ENCODE measurements around the gene AGBL3. TPM values are rescaled to one million over a fixed set of nuclear protein-coding genes. Genes with fewer than 3 reads are reported as not detected.

AGBL3 gene
- total RNA-seq, 1 donor from 2014 or later = 0.58 TPM

DNA sequence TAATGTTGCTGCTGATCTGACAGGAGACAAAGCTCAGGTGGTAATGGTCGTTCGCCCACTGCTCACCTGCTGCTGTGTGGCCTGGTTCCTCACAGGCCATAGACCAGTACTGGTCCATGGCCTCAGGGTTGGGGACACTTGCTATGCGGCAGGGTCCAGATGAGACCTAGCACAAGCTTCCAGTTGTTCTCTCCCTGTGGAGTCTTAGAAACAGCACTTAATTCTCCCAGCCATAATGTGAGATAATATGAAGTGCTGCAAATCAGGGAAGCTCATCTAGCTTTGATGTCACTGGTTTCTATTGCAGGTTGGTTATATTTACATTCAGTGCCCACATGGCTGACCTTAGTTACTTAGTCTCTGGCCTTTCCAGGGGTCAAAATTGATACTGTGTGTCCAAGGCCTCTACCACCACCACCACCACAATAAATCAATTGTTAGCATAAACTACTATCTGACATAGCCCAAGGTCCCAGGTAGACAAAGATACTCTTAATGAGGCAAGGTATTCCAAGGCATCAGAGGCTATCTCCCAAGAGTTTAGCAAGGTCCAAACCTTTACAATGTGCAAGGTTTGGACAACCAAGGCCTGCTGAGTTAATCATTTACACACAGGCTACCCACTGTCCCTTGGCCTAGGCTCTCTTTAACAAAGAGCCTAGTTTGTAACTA lies 11.0 kb downstream of the AGBL3 start:
- no peak overlapping the region for H3K9ac ChIP-seq
- no peak overlapping the region for H3K4me3 Mint-ChIP-seq
- no peaks in the 10 kb centered on the region for H3K36me3 ChIP-seq
- no peaks in the 10 kb centered on the region for H3K9me3 ChIP-seq (ENCODE audit: low read depth)
- H3K4me1 ChIP-seq = no peaks in the 10 kb centered on the region
- H3K4me2 ChIP-seq = no peak overlapping the region
- no peak for DNase-seq (ENCODE audit: low spot score)
- no peaks in the 10 kb centered on the region for H3F3A ChIP-seq (ENCODE audit: low read depth)
- no peaks in the 10 kb centered on the region for H3K4me1 Mint-ChIP-seq
- no peaks in the 10 kb centered on the region for H4K20me1 ChIP-seq (ENCODE audit: low read depth)
- no peak overlapping the region for H3K27ac Mint-ChIP-seq
- no peaks in the 10 kb centered on the region for H3K27me3 Mint-ChIP-seq (ENCODE audit: insufficient read depth, low read depth)
- no peak for TF ChIP-seq EZH2 (IDR thresholded peaks at IDR 0.05)
- TF ChIP-seq EZH2phosphoT487 (IDR thresholded peaks at IDR 0.05) = no peak
- TF ChIP-seq, protein P1, sequence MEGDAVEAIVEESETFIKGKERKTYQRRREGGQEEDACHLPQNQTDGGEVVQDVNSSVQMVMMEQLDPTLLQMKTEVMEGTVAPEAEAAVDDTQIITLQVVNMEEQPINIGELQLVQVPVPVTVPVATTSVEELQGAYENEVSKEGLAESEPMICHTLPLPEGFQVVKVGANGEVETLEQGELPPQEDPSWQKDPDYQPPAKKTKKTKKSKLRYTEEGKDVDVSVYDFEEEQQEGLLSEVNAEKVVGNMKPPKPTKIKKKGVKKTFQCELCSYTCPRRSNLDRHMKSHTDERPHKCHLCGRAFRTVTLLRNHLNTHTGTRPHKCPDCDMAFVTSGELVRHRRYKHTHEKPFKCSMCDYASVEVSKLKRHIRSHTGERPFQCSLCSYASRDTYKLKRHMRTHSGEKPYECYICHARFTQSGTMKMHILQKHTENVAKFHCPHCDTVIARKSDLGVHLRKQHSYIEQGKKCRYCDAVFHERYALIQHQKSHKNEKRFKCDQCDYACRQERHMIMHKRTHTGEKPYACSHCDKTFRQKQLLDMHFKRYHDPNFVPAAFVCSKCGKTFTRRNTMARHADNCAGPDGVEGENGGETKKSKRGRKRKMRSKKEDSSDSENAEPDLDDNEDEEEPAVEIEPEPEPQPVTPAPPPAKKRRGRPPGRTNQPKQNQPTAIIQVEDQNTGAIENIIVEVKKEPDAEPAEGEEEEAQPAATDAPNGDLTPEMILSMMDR (IDR thresholded peaks at IDR 0.05) = no peak
- peaks cover 18% of the 10 kb centered on the region for H3K36me3 Mint-ChIP-seq
- no peaks in the 10 kb centered on the region for H3K79me2 ChIP-seq (ENCODE audit: low read depth)
- H3K9me3 Mint-ChIP-seq = no peaks in the 10 kb centered on the region
- H3K27me3 ChIP-seq = no peaks in the 10 kb centered on the region
- H3K27ac ChIP-seq = no peak overlapping the region
- no peak overlapping the region for H3K4me3 ChIP-seq
- no peak overlapping the region for H2AFZ ChIP-seq (replicated peaks)

DNA sequence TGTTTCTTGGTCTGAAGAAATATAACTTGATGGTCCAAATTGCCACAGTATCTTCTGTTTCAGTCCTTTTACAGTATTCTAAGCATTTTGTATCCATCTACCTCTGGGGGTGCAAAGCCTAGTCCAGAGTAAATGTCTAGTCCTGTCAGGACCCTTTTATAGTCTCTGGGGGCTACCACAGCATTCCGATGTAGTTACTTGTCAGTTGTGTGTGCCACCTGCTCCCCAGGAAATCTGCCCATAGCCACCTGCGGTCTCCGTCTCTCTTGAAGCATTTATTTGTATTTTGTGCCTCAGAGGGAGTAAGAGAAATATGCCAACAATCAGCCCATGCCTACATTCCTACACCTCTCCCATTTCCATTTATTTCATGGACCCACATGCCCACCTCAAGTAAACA lies 12.8 kb downstream of the AGBL3 start:
- no peaks in the 10 kb centered on the region for H3K27me3 Mint-ChIP-seq (ENCODE audit: insufficient read depth, low read depth)

DNA sequence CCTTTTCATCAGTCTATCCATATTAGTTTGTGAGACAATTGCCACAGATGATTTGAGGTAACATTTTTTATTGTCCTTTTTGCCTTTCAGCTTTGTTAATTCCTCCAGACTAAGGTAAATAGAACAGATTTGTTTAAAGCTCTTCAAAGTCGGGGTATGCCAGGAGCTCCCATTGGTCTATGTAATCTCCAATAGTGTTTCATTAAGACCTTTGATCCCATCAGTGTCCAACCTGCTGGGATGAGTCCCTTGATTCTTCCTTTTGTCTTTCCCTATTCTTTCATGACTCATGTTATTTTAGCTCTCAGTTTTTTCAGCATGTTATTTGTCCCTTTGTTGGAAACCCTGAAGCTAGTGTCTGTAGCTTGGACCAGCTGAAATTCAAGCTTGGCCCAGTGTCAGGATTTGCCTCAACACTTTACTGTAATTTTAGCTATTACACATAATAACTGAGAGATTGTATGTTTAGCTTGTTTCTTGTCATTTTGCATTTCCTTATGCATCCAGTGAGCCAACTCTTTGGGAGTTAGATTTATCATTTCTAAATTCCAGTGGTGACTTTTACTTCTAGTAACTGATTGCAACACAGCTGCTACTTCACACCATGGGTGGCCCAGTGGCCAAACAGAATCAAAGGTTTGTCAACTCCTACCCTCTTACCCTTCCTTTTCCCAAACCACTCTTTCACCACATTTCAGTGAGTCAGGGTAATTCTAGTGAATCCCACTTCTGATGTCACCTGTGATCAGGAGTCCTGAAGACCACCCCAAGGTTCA lies 15.3 kb downstream of the AGBL3 start:
- no peaks in the 10 kb centered on the region for H3K4me1 Mint-ChIP-seq
- peaks cover 7% of the 10 kb centered on the region for H3K36me3 Mint-ChIP-seq
- Histone ChIP-seq H4K20me1 (ENCODE audit: low read depth) (no peaks in the 10 kb centered on the region), H3F3A (ENCODE audit: low read depth) (no peaks in the 10 kb centered on the region), H3K9ac (no peak overlapping the region), H3K36me3 (no peaks in the 10 kb centered on the region), H3K27ac (no peak overlapping the region), H2AFZ (replicated peaks) (no peak overlapping the region), H3K4me3 (no peak overlapping the region), H3K9me3 (ENCODE audit: low read depth) (no peaks in the 10 kb centered on the region), H3K79me2 (ENCODE audit: low read depth) (no peaks in the 10 kb centered on the region), H3K27me3 (no peaks in the 10 kb centered on the region), H3K4me2 (no peak overlapping the region), H3K4me1 (no peaks in the 10 kb centered on the region)
- no peak for DNase-seq (ENCODE audit: low spot score)
- H3K9me3 Mint-ChIP-seq = no peaks in the 10 kb centered on the region
- TF ChIP-seq EZH2 (IDR thresholded peaks at IDR 0.05) (no peak), EZH2phosphoT487 (IDR thresholded peaks at IDR 0.05) (no peak)
- TF ChIP-seq, protein P1 (IDR thresholded peaks at IDR 0.05) = no peak
- H3K4me3 Mint-ChIP-seq = no peak overlapping the region
- H3K27ac Mint-ChIP-seq = no peak overlapping the region
- no peaks in the 10 kb centered on the region for H3K27me3 Mint-ChIP-seq (ENCODE audit: insufficient read depth, low read depth)

More for the DNA sequence above, 12.8 kb downstream of the AGBL3 start:
- H3K4me3 ChIP-seq = no peak overlapping the region
- Mint-ChIP-seq H3K27ac (no peak overlapping the region), H3K4me1 (no peaks in the 10 kb centered on the region), H3K36me3 (peaks cover 14% of the 10 kb centered on the region), H3K4me3 (no peak overlapping the region), H3K9me3 (no peaks in the 10 kb centered on the region)
- DNase-seq (ENCODE audit: low spot score) = no peak
- H3K4me2 ChIP-seq = no peak overlapping the region
- TF ChIP-seq EZH2 (IDR thresholded peaks at IDR 0.05) (no peak), EZH2phosphoT487 (IDR thresholded peaks at IDR 0.05) (no peak)
- TF ChIP-seq, protein P1 (IDR thresholded peaks at IDR 0.05) = no peak
- H3K36me3 ChIP-seq = no peaks in the 10 kb centered on the region
- no peaks in the 10 kb centered on the region for H3K27me3 ChIP-seq
- H3F3A ChIP-seq (ENCODE audit: low read depth) = no peaks in the 10 kb centered on the region
- no peaks in the 10 kb centered on the region for H4K20me1 ChIP-seq (ENCODE audit: low read depth)
- H3K79me2 ChIP-seq (ENCODE audit: low read depth) = no peaks in the 10 kb centered on the region
- H3K9me3 ChIP-seq (ENCODE audit: low read depth) = no peaks in the 10 kb centered on the region
- no peak overlapping the region for H3K27ac ChIP-seq
- no peak overlapping the region for H3K9ac ChIP-seq
- no peak overlapping the region for H2AFZ ChIP-seq (replicated peaks)
- no peaks in the 10 kb centered on the region for H3K4me1 ChIP-seq
